Measurements from ENCODE around the gene RAB8B.

Gene RAB8B

GRCh38 chr15:63308491-63308890 lies 119.1 kb downstream of the RAB8B start:
- no peak overlapping the region for H3K4me3 ChIP-seq (ENCODE audit: low read length)
- TF ChIP-seq CTCF (conservative IDR thresholded peaks at IDR 0.05; ENCODE audit: low read length): no peak
- no peak for DNase-seq (ENCODE audit: low read depth)

- H3K4me3 ChIP-seq (ENCODE audit: low read length): no peak overlapping the region
- TF ChIP-seq CTCF (conservative IDR thresholded peaks at IDR 0.05; ENCODE audit: low read length): no peak
- no peak for DNase-seq (ENCODE audit: low read depth)
These were observed 119.5 kb downstream of the RAB8B start for GRCh38 chr15:63308947-63309346.

- no peak overlapping the region for H3K4me3 ChIP-seq (ENCODE audit: low read length)
- DNase-seq (ENCODE audit: low read depth): no peak
- TF ChIP-seq CTCF (conservative IDR thresholded peaks at IDR 0.05; ENCODE audit: low read length): no peak
These were observed 121.2 kb downstream of the RAB8B start for GRCh38 chr15:63310646-63311045.

GRCh38 chr15:63312286-63312685 lies 122.9 kb downstream of the RAB8B start:
- H3K4me3 ChIP-seq (ENCODE audit: low read length): no peak overlapping the region
- no peak for DNase-seq (ENCODE audit: low read depth)
- TF ChIP-seq CTCF (conservative IDR thresholded peaks at IDR 0.05; ENCODE audit: low read length): no peak

GRCh38 chr15:63313825-63314224 lies 124.4 kb downstream of the RAB8B start:
- no peak overlapping the region for H3K4me3 ChIP-seq (ENCODE audit: low read length)
- no peak for DNase-seq (ENCODE audit: low read depth)
- no peak for TF ChIP-seq CTCF (conservative IDR thresholded peaks at IDR 0.05; ENCODE audit: low read length)

GRCh38 chr15:63314409-63314808 lies 125.0 kb downstream of the RAB8B start:
- no peak for TF ChIP-seq CTCF (conservative IDR thresholded peaks at IDR 0.05; ENCODE audit: low read length)
- no peak for DNase-seq (ENCODE audit: low read depth)
- no peak overlapping the region for H3K4me3 ChIP-seq (ENCODE audit: low read length)

Data from AG10803 (cell line).